ENCODE measurements around the gene ADAMTS1.
A peak's percentile ranks its signal among the peaks of the same experiment; 100 is the strongest.
"Not testable (repeated sequence)": the region's sequence is repeated elsewhere in the genome, so short reads cannot be mapped to it uniquely, and the experiment has no call there.

Gene ADAMTS1

GRCh38 chr21:26845066-26845758, at the start of gene ADAMTS1:
Gene ADAMTS1, minus strand, starts transcription at chr21:26845409. Its CDS starts 455 bp downstream, at chr21:26844954.
- DNase-seq = no peak

GRCh38 chr21:26892151-26892550, 46.9 kb upstream of the ADAMTS1 start:
- DNase-seq = no peak

- DNase-seq = no peak
Measured at GRCh38 chr21:26888931-26889330, 43.7 kb upstream of the ADAMTS1 start.

- no peak for DNase-seq
Measured at GRCh38 chr21:26888256-26888655, 43.0 kb upstream of the ADAMTS1 start.

GRCh38 chr21:26887251-26887650, 42.0 kb upstream of the ADAMTS1 start:
- no peak for DNase-seq

GRCh38 chr21:26884436-26884835, 39.2 kb upstream of the ADAMTS1 start:
- no peak for DNase-seq

GRCh38 chr21:26883768-26884167, 38.6 kb upstream of the ADAMTS1 start:
- DNase-seq = no peak

GRCh38 chr21:26881504-26882228, 36.5 kb upstream of the ADAMTS1 start:
- DNase-seq = peak; percentile 4

GRCh38 chr21:26877018-26877417, 31.8 kb upstream of the ADAMTS1 start:
- no peak for DNase-seq

- DNase-seq = no peak
Measured at GRCh38 chr21:26874347-26874746, 29.1 kb upstream of the ADAMTS1 start.

- no peak for DNase-seq
Measured at GRCh38 chr21:26865857-26866256, 20.6 kb upstream of the ADAMTS1 start.

GRCh38 chr21:26856871-26857350, 11.7 kb upstream of the ADAMTS1 start:
- DNase-seq = not testable (repeated sequence)

GRCh38 chr21:26854695-26855094, 9.5 kb upstream of the ADAMTS1 start:
- not testable (repeated sequence) for DNase-seq

GRCh38 chr21:26852423-26852822, 7.2 kb upstream of the ADAMTS1 start:
- no peak for DNase-seq

- no peak for DNase-seq
Measured at GRCh38 chr21:26851109-26851944, 6.1 kb upstream of the ADAMTS1 start.

- peak; percentile 39 for DNase-seq
Measured at GRCh38 chr21:26850116-26850643, 5.0 kb upstream of the ADAMTS1 start.

GRCh38 chr21:26849428-26850115, 4.4 kb upstream of the ADAMTS1 start:
- DNase-seq = peak; percentile 31

- DNase-seq = no peak
Measured at GRCh38 chr21:26847921-26848320, 2.7 kb upstream of the ADAMTS1 start.

- DNase-seq = no peak
Measured at GRCh38 chr21:26847002-26847401, 1.8 kb upstream of the ADAMTS1 start.

- DNase-seq = no peak
Measured at GRCh38 chr21:26846036-26846931, 1.1 kb upstream of the ADAMTS1 start.

GRCh38 chr21:26845759-26846035, 488 bp upstream of the ADAMTS1 start:
- DNase-seq = no peak

All from KG1 (cell line).